Progenitor cell of endocrine pancreas (in vitro differentiated cells): ENCODE data around the gene MAPK1. TPM values are rescaled to one million over a fixed set of nuclear protein-coding genes. Genes with fewer than 3 reads are reported as not detected.
"Not testable (repeated sequence)": the region's sequence is repeated elsewhere in the genome, so short reads cannot be mapped to it uniquely, and the experiment has no call there.

ENCODE experiments used
- DNase-seq: peaks from one replicate; pipeline ENCODE4 v3.0.0; 2021; ENCODE audit warnings: low spot score; ENCODE audit not compliant: unreplicated experiment
- H3K27ac Mint-ChIP-seq: 2 replicates; pipeline ENCODE4 v1.8.0; 2021; ENCODE audit warnings: mild to moderate bottlenecking, moderate library complexity, mixed read lengths
- H3K27me3 Mint-ChIP-seq: 2 replicates; pipeline ENCODE4 v1.8.0; 2021; ENCODE audit warnings: mixed read lengths
- H3K36me3 Mint-ChIP-seq: 2 replicates; pipeline ENCODE4 v1.8.0; 2022; ENCODE audit warnings: mixed read lengths; ENCODE audit not compliant: insufficient read depth
- H3K4me1 Mint-ChIP-seq: 2 replicates; pipeline ENCODE4 v1.8.0; 2021; ENCODE audit warnings: low read depth, mixed read lengths
- H3K4me3 Mint-ChIP-seq: 2 replicates; pipeline ENCODE4 v1.8.0; 2021; ENCODE audit warnings: low read depth, mild to moderate bottlenecking, moderate library complexity, mixed read lengths
- H3K9me3 Mint-ChIP-seq: 2 replicates; pipeline ENCODE4 v1.8.0; 2021; ENCODE audit warnings: low read depth, mixed read lengths
- total RNA-seq: library from RNA; stranded (reverse); gene quantifications from 2 replicates; pipeline ENCODE4 v1.2.1, GENCODE V29; 2021
- TF ChIP-seq, protein P1 (sequence below): fragments of 200-600 bp; sonication (generic); IDR thresholded peaks from one replicate; pipeline ENCODE4 v1.5.0; 2021; ENCODE audit warnings: antibody characterized with exemption, mild to moderate bottlenecking; ENCODE audit not compliant: unreplicated experiment

MAPK1 gene
- total RNA-seq, 1 donor from 2014 or later: 116 TPM

DNA sequence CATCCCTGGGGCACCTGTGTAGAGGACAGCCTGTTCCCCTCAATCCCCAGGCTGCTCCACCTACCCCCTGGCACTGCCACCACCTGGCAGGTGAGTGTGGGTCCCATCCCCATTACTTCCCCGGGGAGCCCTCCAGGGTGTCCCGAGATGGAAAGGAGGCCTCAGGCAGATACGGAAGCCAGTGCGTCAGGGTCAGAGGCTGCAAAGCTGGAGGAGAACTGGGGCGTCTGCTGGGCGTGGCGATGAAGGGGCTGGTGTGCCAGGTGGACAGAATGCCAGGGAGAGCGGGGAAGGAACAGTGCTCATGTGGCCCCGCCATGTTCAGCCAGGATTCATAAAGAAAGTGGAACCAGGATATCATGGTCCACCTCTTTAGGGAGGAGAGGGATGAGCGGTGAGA, 139.7 kb downstream of the MAPK1 start:
- peaks cover 1% of the 10 kb centered on the region for H3K4me1 Mint-ChIP-seq
- peaks cover 2% of the 10 kb centered on the region for H3K36me3 Mint-ChIP-seq
- no peaks in the 10 kb centered on the region for H3K27me3 Mint-ChIP-seq
- no peak overlapping the region for H3K27ac Mint-ChIP-seq
- no peak for DNase-seq
- TF ChIP-seq, protein P1, sequence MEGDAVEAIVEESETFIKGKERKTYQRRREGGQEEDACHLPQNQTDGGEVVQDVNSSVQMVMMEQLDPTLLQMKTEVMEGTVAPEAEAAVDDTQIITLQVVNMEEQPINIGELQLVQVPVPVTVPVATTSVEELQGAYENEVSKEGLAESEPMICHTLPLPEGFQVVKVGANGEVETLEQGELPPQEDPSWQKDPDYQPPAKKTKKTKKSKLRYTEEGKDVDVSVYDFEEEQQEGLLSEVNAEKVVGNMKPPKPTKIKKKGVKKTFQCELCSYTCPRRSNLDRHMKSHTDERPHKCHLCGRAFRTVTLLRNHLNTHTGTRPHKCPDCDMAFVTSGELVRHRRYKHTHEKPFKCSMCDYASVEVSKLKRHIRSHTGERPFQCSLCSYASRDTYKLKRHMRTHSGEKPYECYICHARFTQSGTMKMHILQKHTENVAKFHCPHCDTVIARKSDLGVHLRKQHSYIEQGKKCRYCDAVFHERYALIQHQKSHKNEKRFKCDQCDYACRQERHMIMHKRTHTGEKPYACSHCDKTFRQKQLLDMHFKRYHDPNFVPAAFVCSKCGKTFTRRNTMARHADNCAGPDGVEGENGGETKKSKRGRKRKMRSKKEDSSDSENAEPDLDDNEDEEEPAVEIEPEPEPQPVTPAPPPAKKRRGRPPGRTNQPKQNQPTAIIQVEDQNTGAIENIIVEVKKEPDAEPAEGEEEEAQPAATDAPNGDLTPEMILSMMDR: no peak
- no peaks in the 10 kb centered on the region for H3K9me3 Mint-ChIP-seq
- H3K4me3 Mint-ChIP-seq: no peak overlapping the region

DNA sequence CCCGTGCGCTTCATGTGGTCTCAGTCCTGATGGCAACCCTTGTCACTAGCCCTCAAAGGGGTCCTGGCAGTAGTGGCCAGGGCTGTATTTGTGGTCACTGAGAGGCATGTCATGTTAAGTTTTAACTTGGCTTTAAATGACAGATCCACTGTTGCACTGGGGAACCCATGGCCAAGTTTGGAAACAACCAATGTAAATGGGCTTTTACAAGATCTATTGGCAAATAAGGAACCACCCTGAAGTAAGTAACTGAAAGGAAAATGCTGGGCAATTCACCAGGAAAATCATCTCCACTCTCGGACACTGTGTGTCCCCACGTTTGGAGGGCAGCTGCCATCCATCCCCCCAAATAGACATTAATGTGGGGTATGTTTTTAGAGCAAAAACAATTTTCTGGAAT, 140.3 kb downstream of the MAPK1 start:
- Mint-ChIP-seq H3K27me3 (no peaks in the 10 kb centered on the region), H3K9me3 (no peaks in the 10 kb centered on the region), H3K36me3 (peaks cover 2% of the 10 kb centered on the region), H3K4me1 (peaks cover 1% of the 10 kb centered on the region), H3K27ac (no peak overlapping the region), H3K4me3 (no peak overlapping the region)
- TF ChIP-seq, protein P1: no peak
- DNase-seq: no peak

DNA sequence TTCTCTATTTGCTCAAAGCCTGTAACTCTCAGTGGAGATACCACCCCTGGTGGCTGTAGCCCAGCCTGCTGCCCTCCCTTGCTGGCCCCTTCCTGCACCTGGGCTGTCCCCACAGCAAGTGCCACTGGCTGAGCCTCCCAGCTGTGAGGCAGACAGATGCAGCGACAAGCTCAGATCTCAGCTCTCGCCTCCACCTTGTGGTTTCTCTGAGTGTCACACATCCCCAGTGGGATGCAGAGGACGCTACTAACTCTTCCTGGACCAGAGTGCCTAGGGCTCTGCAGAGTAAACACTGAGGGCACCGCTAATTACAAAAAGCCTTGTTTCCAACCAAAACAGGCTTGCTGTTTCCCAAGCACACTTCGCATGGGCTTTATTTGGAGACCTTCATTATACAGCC, 140.8 kb downstream of the MAPK1 start:
- Mint-ChIP-seq H3K27ac (no peak overlapping the region), H3K9me3 (no peaks in the 10 kb centered on the region), H3K36me3 (peaks cover 2% of the 10 kb centered on the region), H3K4me3 (no peak overlapping the region), H3K27me3 (no peaks in the 10 kb centered on the region), H3K4me1 (peaks cover 1% of the 10 kb centered on the region)
- peak; percentile 21 for DNase-seq
- TF ChIP-seq, protein P1: peak; percentile 49

DNA sequence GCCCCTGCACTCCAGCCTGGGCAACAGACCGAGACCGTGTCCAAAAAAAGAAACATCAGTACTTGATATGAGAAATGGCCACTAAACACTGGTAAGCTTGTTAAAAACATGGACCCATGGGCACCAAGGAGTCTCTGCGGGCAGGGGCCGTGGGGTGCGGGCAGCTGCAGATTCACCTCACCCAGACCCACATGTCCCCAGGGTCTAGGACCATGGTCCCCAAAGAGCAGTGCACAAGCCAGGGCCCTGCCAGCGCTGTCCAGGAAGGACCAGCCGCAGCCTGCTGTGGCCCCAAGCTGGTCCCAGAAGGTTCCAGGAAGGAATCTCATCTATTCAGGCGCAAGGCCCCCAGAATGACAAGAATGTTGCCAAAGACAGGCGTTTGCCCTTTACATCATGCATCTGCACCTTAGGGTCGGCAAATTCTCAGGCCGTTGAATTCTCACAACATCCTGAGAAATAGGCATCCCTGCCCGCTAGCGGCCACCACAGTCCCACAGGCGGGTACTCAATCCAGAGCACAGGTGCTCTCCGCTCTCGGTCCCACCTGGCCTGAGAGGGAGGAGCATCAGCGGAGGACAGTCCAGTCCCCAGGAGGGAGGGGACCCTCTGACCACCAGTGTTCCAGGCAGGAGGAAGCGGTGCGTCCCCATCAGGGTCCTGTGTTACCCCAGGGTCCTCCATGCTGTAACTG, 141.3 kb downstream of the MAPK1 start:
- no peaks in the 10 kb centered on the region for H3K27me3 Mint-ChIP-seq
- no peak overlapping the region for H3K27ac Mint-ChIP-seq
- no peak for DNase-seq
- TF ChIP-seq, protein P1: no peak
- peaks cover 2% of the 10 kb centered on the region for H3K36me3 Mint-ChIP-seq
- no peak overlapping the region for H3K4me3 Mint-ChIP-seq
- no peaks in the 10 kb centered on the region for H3K9me3 Mint-ChIP-seq
- H3K4me1 Mint-ChIP-seq: peaks cover 1% of the 10 kb centered on the region

DNA sequence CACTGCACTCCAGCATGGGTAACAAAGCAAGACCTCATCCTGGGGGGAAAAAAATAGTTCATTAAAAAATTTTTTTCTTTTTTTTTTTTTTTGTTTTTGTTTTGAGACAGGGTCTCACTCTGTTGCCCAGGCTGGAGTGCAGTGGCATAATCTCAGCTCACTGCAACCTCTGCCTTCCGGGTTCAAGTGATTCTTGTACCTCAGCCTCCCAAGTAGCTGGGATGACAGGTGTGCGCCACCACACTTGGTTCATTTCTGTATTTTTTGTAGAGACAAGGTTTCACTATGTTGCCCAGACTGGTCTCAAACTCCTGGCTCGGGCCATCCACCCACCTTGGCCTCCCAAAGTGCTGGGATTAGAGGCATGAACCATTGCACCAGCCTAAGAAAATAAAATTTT, 142.9 kb downstream of the MAPK1 start:
- H3K4me3 Mint-ChIP-seq, H3K27ac Mint-ChIP-seq, H3K27me3 Mint-ChIP-seq, DNase-seq, H3K4me1 Mint-ChIP-seq, H3K9me3 Mint-ChIP-seq, H3K36me3 Mint-ChIP-seq: not testable (repeated sequence)

DNA sequence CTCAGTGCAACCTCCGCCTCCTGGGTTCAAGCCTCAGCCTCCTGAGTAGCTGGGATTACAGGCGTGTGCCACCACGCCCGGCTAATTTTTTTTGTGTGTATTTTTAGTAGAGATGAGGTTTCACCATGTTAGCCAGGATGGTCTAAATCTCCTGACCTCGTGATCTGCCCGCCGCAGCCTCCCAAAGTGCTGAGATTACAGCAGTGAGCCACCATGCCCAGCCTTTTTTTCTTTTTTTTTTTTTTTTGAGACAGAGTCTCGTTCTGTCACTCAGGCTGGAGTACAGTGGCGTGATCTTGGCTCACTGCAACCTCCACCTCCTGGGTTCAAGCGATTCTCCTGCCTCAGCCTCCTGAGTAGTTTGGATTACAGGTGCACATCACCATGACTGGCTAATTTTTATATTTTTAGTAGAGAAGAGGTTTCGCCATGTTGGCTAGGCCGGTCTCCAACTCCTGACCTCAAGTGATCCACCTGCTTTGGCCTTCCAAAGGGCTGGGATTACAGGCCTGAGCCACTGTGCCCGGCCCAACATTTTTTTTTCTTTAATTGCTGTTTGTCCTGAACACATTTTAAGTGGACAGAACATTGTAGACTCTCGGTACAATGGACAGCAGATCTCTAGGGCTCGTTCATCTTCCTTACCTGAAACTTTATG, 146.1 kb downstream of the MAPK1 start:
- peak overlapping the region; percentile 81 for H3K27ac Mint-ChIP-seq
- DNase-seq, H3K9me3 Mint-ChIP-seq, H3K27me3 Mint-ChIP-seq, H3K4me3 Mint-ChIP-seq, H3K36me3 Mint-ChIP-seq, H3K4me1 Mint-ChIP-seq: not testable (repeated sequence)

DNA sequence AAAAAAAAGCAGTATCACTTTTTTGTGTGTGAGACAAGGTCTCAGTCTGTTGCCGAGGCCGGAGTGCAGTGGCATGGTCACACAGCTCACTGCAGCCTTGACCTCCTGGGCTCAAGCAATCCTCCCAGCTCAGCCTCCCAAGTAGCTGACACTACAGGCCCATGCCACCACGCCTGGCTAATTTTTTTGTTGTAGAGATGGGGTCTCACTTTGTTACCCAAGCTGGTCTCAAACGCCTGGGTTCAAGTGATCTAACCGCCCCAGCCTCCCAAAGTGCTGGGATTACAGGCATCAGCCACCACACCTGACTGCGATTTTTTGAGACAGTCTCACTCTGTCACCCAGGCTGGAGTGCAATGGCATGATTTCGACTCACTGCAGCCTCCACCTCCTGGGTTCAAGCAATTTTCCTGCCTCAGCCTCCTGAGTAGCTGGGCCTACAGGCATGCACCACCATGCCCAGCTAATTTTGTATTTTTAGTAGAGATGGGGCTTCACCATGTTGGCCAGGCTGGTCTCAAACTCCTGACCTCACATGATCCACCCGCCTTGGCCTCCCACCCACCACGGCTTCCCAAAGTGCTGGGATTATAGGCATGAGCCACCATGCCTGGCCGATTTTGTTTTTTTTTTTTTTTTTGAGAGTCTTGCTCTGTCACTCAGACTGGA, 147.1 kb downstream of the MAPK1 start:
- not testable (repeated sequence) for H3K27me3 Mint-ChIP-seq, H3K36me3 Mint-ChIP-seq, H3K4me1 Mint-ChIP-seq, DNase-seq, H3K27ac Mint-ChIP-seq, H3K4me3 Mint-ChIP-seq, H3K9me3 Mint-ChIP-seq
